Muscle of leg (tissue), 11 donors: ENCODE data around the gene RPL35. TPM values are rescaled to one million over a fixed set of nuclear protein-coding genes. Genes with fewer than 3 reads are reported as not detected.

Experiments used
- DNase-seq: peaks from one replicate; pipeline ENCODE4 v3.0.0; 2013
- H3K27ac ChIP-seq: one replicate; pipeline ENCODE4 v1.5.1; 2013; ENCODE audit warnings: mild to moderate bottlenecking, low read length, control low read depth
- H3K27me3 ChIP-seq: one replicate; pipeline ENCODE4 v1.6.1; 2013; ENCODE audit warnings: low read length; ENCODE audit not compliant: control insufficient read depth, insufficient read depth
- H3K36me3 ChIP-seq: one replicate; pipeline ENCODE4 v1.6.1; 2013; ENCODE audit warnings: low read length; ENCODE audit not compliant: control insufficient read depth, insufficient read depth
- H3K4me1 ChIP-seq: one replicate; pipeline ENCODE4 v1.6.1; 2013; ENCODE audit warnings: low read length; ENCODE audit not compliant: control insufficient read depth, insufficient read depth
- H3K4me3 ChIP-seq: one replicate; pipeline ENCODE4 v1.5.1; 2013; ENCODE audit warnings: low read length, control low read depth
- H3K9me3 ChIP-seq: replicated peaks from 2 replicates; pipeline ENCODE4 v1.6.1; 2013; ENCODE audit warnings: low read depth, low read length; ENCODE audit not compliant: control insufficient read depth
- WGBS: methylation state at CpG from one replicate; pipeline ENCODE4 v1.1.5; 2013; ENCODE audit warnings: missing lambda C conversion rate; ENCODE audit not compliant: insufficient coverage; 5-methylcytosine and 5-hydroxymethylcytosine counted together
- polyA plus RNA-seq, 8 donors: library from polyadenylated mRNA; unstranded; fragments of 120-200 nt; gene quantifications; one replicate each; pipeline versions ENCODE4 v1.2.1 to v1.2.3, GENCODE V29; 2013; ENCODE audit warnings: inconsistent platforms in 1 of 8, low replicate concordance in 1 of 8; ENCODE audit not compliant: insufficient read length in 8 of 8, insufficient read depth in 1 of 8
- total RNA-seq: library from RNA; stranded (reverse); fragments of 120-200 nt; gene quantifications from one replicate; pipeline ENCODE4 v1.2.4, GENCODE V29; 2013

The RPL35 gene
- total and polyA plus RNA-seq, 9 donors, result 1,814 to 4,378 (median 2,147) TPM

GRCh38 chr9:124894035-124894740, 32.4 kb upstream of the RPL35 start:
- no peak overlapping the region for H3K27ac ChIP-seq
- H3K27me3 ChIP-seq, result no peaks in the 10 kb centered on the region
- peaks cover 62% of the 10 kb centered on the region for H3K36me3 ChIP-seq
- 85% methylated on average over 8 of the region's 9 CpGs for WGBS
- H3K4me3 ChIP-seq, result no peak overlapping the region
- no peaks in the 10 kb centered on the region for H3K4me1 ChIP-seq
- no peaks in the 10 kb centered on the region for H3K9me3 ChIP-seq
- no peak for DNase-seq

- Histone ChIP-seq H3K4me3 (no peak overlapping the region), H3K27me3 (no peaks in the 10 kb centered on the region), H3K9me3 (no peaks in the 10 kb centered on the region), H3K27ac (no peak overlapping the region), H3K4me1 (peaks cover 2% of the 10 kb centered on the region), H3K36me3 (peaks cover 77% of the 10 kb centered on the region)
- whole genome bisulfite sequencing, result 97% methylated on average over 5 of the region's 7 CpGs
- no peak for DNase-seq
Observed at GRCh38 chr9:124890179-124890578, 28.4 kb upstream of the RPL35 start.

- Histone ChIP-seq H3K27me3 (no peaks in the 10 kb centered on the region), H3K36me3 (peaks cover 75% of the 10 kb centered on the region), H3K4me3 (no peak overlapping the region), H3K9me3 (no peaks in the 10 kb centered on the region), H3K27ac (no peak overlapping the region), H3K4me1 (peaks cover 2% of the 10 kb centered on the region)
- WGBS, result 95% methylated on average over 13 of the region's 13 CpGs
- DNase-seq, result no peak
Observed at GRCh38 chr9:124889006-124889405, 27.2 kb upstream of the RPL35 start.

- Histone ChIP-seq H3K4me1 (peaks cover 2% of the 10 kb centered on the region), H3K27me3 (no peaks in the 10 kb centered on the region), H3K36me3 (peaks cover 68% of the 10 kb centered on the region), H3K4me3 (no peak overlapping the region), H3K27ac (no peak overlapping the region), H3K9me3 (no peaks in the 10 kb centered on the region)
- WGBS, result 58% methylated on average over 4 of the region's 5 CpGs
- DNase-seq, result no peak
Observed at GRCh38 chr9:124887832-124888231, 26.1 kb upstream of the RPL35 start.

GRCh38 chr9:124886866-124887492, 25.2 kb upstream of the RPL35 start:
- H3K27me3 ChIP-seq, result no peaks in the 10 kb centered on the region
- H3K36me3 ChIP-seq, result peaks cover 76% of the 10 kb centered on the region
- H3K9me3 ChIP-seq, result no peaks in the 10 kb centered on the region
- no peak overlapping the region for H3K4me3 ChIP-seq
- no peak overlapping the region for H3K27ac ChIP-seq
- H3K4me1 ChIP-seq, result peaks cover 2% of the 10 kb centered on the region
- 75% methylated on average over 15 of the region's 17 CpGs for WGBS
- DNase-seq, result no peak

GRCh38 chr9:124886461-124886860, 24.7 kb upstream of the RPL35 start:
- no peak for DNase-seq
- 80% methylated on average over 10 of the region's 10 CpGs for WGBS
- no peak overlapping the region for H3K4me3 ChIP-seq

GRCh38 chr9:124885551-124885950, 23.8 kb upstream of the RPL35 start:
- DNase-seq, result no peak
- H3K27me3 ChIP-seq, result no peaks in the 10 kb centered on the region
- H3K4me1 ChIP-seq, result peaks cover 2% of the 10 kb centered on the region
- WGBS, result 94% methylated on average over 4 of the region's 4 CpGs
- peaks cover 78% of the 10 kb centered on the region for H3K36me3 ChIP-seq
- H3K4me3 ChIP-seq, result no peak overlapping the region
- no peak overlapping the region for H3K27ac ChIP-seq
- H3K9me3 ChIP-seq, result no peaks in the 10 kb centered on the region

More at GRCh38 chr9:124886461-124886860, 24.7 kb upstream of the RPL35 start:
- peaks cover 2% of the 10 kb centered on the region for H3K4me1 ChIP-seq
- H3K36me3 ChIP-seq, result peaks cover 80% of the 10 kb centered on the region
- H3K9me3 ChIP-seq, result no peaks in the 10 kb centered on the region
- H3K27ac ChIP-seq, result no peak overlapping the region
- H3K27me3 ChIP-seq, result no peaks in the 10 kb centered on the region

GRCh38 chr9:124884376-124884775, 22.6 kb upstream of the RPL35 start:
- WGBS, result no CpG with 5 or more reads among the region's 4 CpGs
- Histone ChIP-seq H3K36me3 (peaks cover 75% of the 10 kb centered on the region), H3K27me3 (no peaks in the 10 kb centered on the region), H3K9me3 (no peaks in the 10 kb centered on the region), H3K4me3 (no peak overlapping the region), H3K4me1 (peaks cover 2% of the 10 kb centered on the region), H3K27ac (no peak overlapping the region)
- DNase-seq, result no peak

GRCh38 chr9:124882231-124882630, 20.5 kb upstream of the RPL35 start:
- H3K36me3 ChIP-seq, result peaks cover 75% of the 10 kb centered on the region
- no peak overlapping the region for H3K4me3 ChIP-seq
- no peaks in the 10 kb centered on the region for H3K27me3 ChIP-seq
- H3K27ac ChIP-seq, result no peak overlapping the region
- no peaks in the 10 kb centered on the region for H3K9me3 ChIP-seq
- no peak for DNase-seq
- peaks cover 5% of the 10 kb centered on the region for H3K4me1 ChIP-seq
- WGBS, result 51% methylated on average over 13 of the region's 13 CpGs

GRCh38 chr9:124881138-124881743, 19.5 kb upstream of the RPL35 start:
- peaks cover 5% of the 10 kb centered on the region for H3K4me1 ChIP-seq
- no peaks in the 10 kb centered on the region for H3K27me3 ChIP-seq
- no peak overlapping the region for H3K27ac ChIP-seq
- no peak overlapping the region for H3K4me3 ChIP-seq
- H3K9me3 ChIP-seq, result no peaks in the 10 kb centered on the region
- H3K36me3 ChIP-seq, result peaks cover 74% of the 10 kb centered on the region
- 89% methylated on average over 14 of the region's 16 CpGs for WGBS
- DNase-seq, result no peak
